Activated naive CD8-positive, alpha-beta T cell treated with anti-CD3 and anti-CD28 coated beads for 36 hours (primary cell): ENCODE measurements around the gene FREM2. TPM values are rescaled to one million over a fixed set of nuclear protein-coding genes. Genes with fewer than 3 reads are reported as not detected.

Experiments
- DNase-seq: peaks from one replicate; pipeline ENCODE4 v3.0.0; 2021
- H3K27ac Mint-ChIP-seq: one replicate; pipeline ENCODE4 v1.8.0; 2022; ENCODE audit warnings: mild to moderate bottlenecking, moderate library complexity, mixed read lengths
- H3K27me3 Mint-ChIP-seq: one replicate; pipeline ENCODE4 v1.8.0; 2022; ENCODE audit warnings: mild to moderate bottlenecking, mixed read lengths
- H3K36me3 Mint-ChIP-seq: one replicate; pipeline ENCODE4 v1.8.0; 2021; ENCODE audit warnings: mild to moderate bottlenecking, mixed read lengths
- H3K4me1 Mint-ChIP-seq: one replicate; pipeline ENCODE4 v1.8.0; 2021; ENCODE audit warnings: mixed read lengths
- H3K4me3 Mint-ChIP-seq: one replicate; pipeline ENCODE4 v1.8.0; 2022; ENCODE audit warnings: mild to moderate bottlenecking, moderate library complexity, mixed read lengths
- H3K9me3 Mint-ChIP-seq: one replicate; pipeline ENCODE4 v1.8.0; 2022; ENCODE audit warnings: mixed read lengths
- total RNA-seq, 2 experiments: library from RNA; stranded (reverse); gene quantifications; one replicate each; pipeline ENCODE4 v1.2.3, GENCODE V29; 2021

Gene FREM2
- total RNA-seq, 2 experiments from 2014 or later: not detected

- Mint-ChIP-seq H3K27ac (no peak overlapping the region), H3K4me1 (no peaks in the 10 kb centered on the region), H3K27me3 (peaks cover 5% of the 10 kb centered on the region), H3K4me3 (no peak overlapping the region), H3K36me3 (no peaks in the 10 kb centered on the region), H3K9me3 (no peaks in the 10 kb centered on the region)
- DNase-seq: no peak
Observed at GRCh38 chr13:38670627-38671026, 16.2 kb upstream of the FREM2 start.

- Mint-ChIP-seq H3K27ac (no peak overlapping the region), H3K9me3 (no peaks in the 10 kb centered on the region), H3K36me3 (no peaks in the 10 kb centered on the region), H3K27me3 (peaks cover 3% of the 10 kb centered on the region), H3K4me3 (no peak overlapping the region), H3K4me1 (no peaks in the 10 kb centered on the region)
- no peak for DNase-seq
Observed at GRCh38 chr13:38671980-38672379, 14.9 kb upstream of the FREM2 start.

GRCh38 chr13:38674208-38674607, 12.7 kb upstream of the FREM2 start:
- peaks cover 10% of the 10 kb centered on the region for H3K27me3 Mint-ChIP-seq

GRCh38 chr13:38680912-38681311, 6.0 kb upstream of the FREM2 start:
- Mint-ChIP-seq H3K4me3 (no peak overlapping the region), H3K36me3 (no peaks in the 10 kb centered on the region), H3K27ac (no peak overlapping the region), H3K4me1 (peaks cover 2% of the 10 kb centered on the region), H3K9me3 (no peaks in the 10 kb centered on the region), H3K27me3 (peaks cover 21% of the 10 kb centered on the region)
- DNase-seq: no peak

More at GRCh38 chr13:38674208-38674607, 12.7 kb upstream of the FREM2 start:
- no peaks in the 10 kb centered on the region for H3K4me1 Mint-ChIP-seq
- H3K9me3 Mint-ChIP-seq: no peaks in the 10 kb centered on the region
- no peak overlapping the region for H3K27ac Mint-ChIP-seq
- H3K4me3 Mint-ChIP-seq: no peak overlapping the region
- no peak for DNase-seq
- H3K36me3 Mint-ChIP-seq: no peaks in the 10 kb centered on the region

- no peaks in the 10 kb centered on the region for H3K9me3 Mint-ChIP-seq
- no peak overlapping the region for H3K4me3 Mint-ChIP-seq
- DNase-seq: no peak
- H3K4me1 Mint-ChIP-seq: peaks cover 8% of the 10 kb centered on the region
- H3K27ac Mint-ChIP-seq: no peak overlapping the region
- H3K27me3 Mint-ChIP-seq: peaks cover 33% of the 10 kb centered on the region
- H3K36me3 Mint-ChIP-seq: no peaks in the 10 kb centered on the region
Observed at GRCh38 chr13:38684714-38685113, 2.2 kb upstream of the FREM2 start.

- no peak overlapping the region for H3K4me3 Mint-ChIP-seq
- H3K9me3 Mint-ChIP-seq: no peaks in the 10 kb centered on the region
- H3K27me3 Mint-ChIP-seq: peaks cover 33% of the 10 kb centered on the region
- H3K36me3 Mint-ChIP-seq: no peaks in the 10 kb centered on the region
- H3K4me1 Mint-ChIP-seq: peaks cover 8% of the 10 kb centered on the region
- no peak for DNase-seq
- H3K27ac Mint-ChIP-seq: no peak overlapping the region
Observed at GRCh38 chr13:38685431-38685830, 1.4 kb upstream of the FREM2 start.

GRCh38 chr13:38685974-38686576, 802 bp upstream of the FREM2 start:
- Mint-ChIP-seq H3K36me3 (no peaks in the 10 kb centered on the region), H3K4me1 (peaks cover 8% of the 10 kb centered on the region), H3K4me3 (no peak overlapping the region), H3K9me3 (no peaks in the 10 kb centered on the region), H3K27ac (no peak overlapping the region), H3K27me3 (peaks cover 33% of the 10 kb centered on the region)
- DNase-seq: no peak

- H3K27ac Mint-ChIP-seq: no peak overlapping the region
- no peaks in the 10 kb centered on the region for H3K9me3 Mint-ChIP-seq
- DNase-seq: peak; percentile 2
- peaks cover 33% of the 10 kb centered on the region for H3K27me3 Mint-ChIP-seq
- H3K4me1 Mint-ChIP-seq: peaks cover 8% of the 10 kb centered on the region
- H3K4me3 Mint-ChIP-seq: no peak overlapping the region
- H3K36me3 Mint-ChIP-seq: no peaks in the 10 kb centered on the region
Observed at GRCh38 chr13:38687246-38688229, 661 bp downstream of the FREM2 start.

GRCh38 chr13:38688674-38689073, 1.8 kb downstream of the FREM2 start:
- H3K4me1 Mint-ChIP-seq: peaks cover 8% of the 10 kb centered on the region
- no peak for DNase-seq
- H3K4me3 Mint-ChIP-seq: no peak overlapping the region
- H3K9me3 Mint-ChIP-seq: no peaks in the 10 kb centered on the region
- H3K27me3 Mint-ChIP-seq: peaks cover 33% of the 10 kb centered on the region
- H3K27ac Mint-ChIP-seq: no peak overlapping the region
- H3K36me3 Mint-ChIP-seq: no peaks in the 10 kb centered on the region

- Mint-ChIP-seq H3K4me3 (no peak overlapping the region), H3K36me3 (no peaks in the 10 kb centered on the region), H3K27ac (no peak overlapping the region), H3K27me3 (peaks cover 29% of the 10 kb centered on the region), H3K9me3 (no peaks in the 10 kb centered on the region), H3K4me1 (peaks cover 8% of the 10 kb centered on the region)
- DNase-seq: no peak
Observed at GRCh38 chr13:38690231-38690630, 3.4 kb downstream of the FREM2 start.

- H3K4me1 Mint-ChIP-seq: no peaks in the 10 kb centered on the region
- H3K27me3 Mint-ChIP-seq: peaks cover 4% of the 10 kb centered on the region
- no peak for DNase-seq
- no peak overlapping the region for H3K27ac Mint-ChIP-seq
- no peaks in the 10 kb centered on the region for H3K36me3 Mint-ChIP-seq
- no peak overlapping the region for H3K4me3 Mint-ChIP-seq
- H3K9me3 Mint-ChIP-seq: no peaks in the 10 kb centered on the region
Observed at GRCh38 chr13:38693168-38693567, 6.3 kb downstream of the FREM2 start.

- Mint-ChIP-seq H3K36me3 (no peaks in the 10 kb centered on the region), H3K9me3 (no peaks in the 10 kb centered on the region), H3K4me3 (no peak overlapping the region), H3K4me1 (no peaks in the 10 kb centered on the region), H3K27me3 (no peaks in the 10 kb centered on the region), H3K27ac (no peak overlapping the region)
- DNase-seq: no peak
Observed at GRCh38 chr13:38693641-38694040, 6.8 kb downstream of the FREM2 start.

GRCh38 chr13:38697197-38697596, 10.3 kb downstream of the FREM2 start:
- no peaks in the 10 kb centered on the region for H3K36me3 Mint-ChIP-seq
- no peaks in the 10 kb centered on the region for H3K27me3 Mint-ChIP-seq
- no peaks in the 10 kb centered on the region for H3K9me3 Mint-ChIP-seq
- H3K4me3 Mint-ChIP-seq: no peak overlapping the region
- DNase-seq: no peak
- no peaks in the 10 kb centered on the region for H3K4me1 Mint-ChIP-seq
- no peak overlapping the region for H3K27ac Mint-ChIP-seq

- H3K9me3 Mint-ChIP-seq: no peaks in the 10 kb centered on the region
- H3K27ac Mint-ChIP-seq: no peak overlapping the region
- H3K4me1 Mint-ChIP-seq: no peaks in the 10 kb centered on the region
- no peak for DNase-seq
- H3K4me3 Mint-ChIP-seq: no peak overlapping the region
- H3K36me3 Mint-ChIP-seq: no peaks in the 10 kb centered on the region
- no peaks in the 10 kb centered on the region for H3K27me3 Mint-ChIP-seq
Observed at GRCh38 chr13:38697628-38698333, 10.9 kb downstream of the FREM2 start.

- H3K27ac Mint-ChIP-seq: no peak overlapping the region
- no peak for DNase-seq
- no peaks in the 10 kb centered on the region for H3K9me3 Mint-ChIP-seq
- H3K4me3 Mint-ChIP-seq: no peak overlapping the region
- no peaks in the 10 kb centered on the region for H3K27me3 Mint-ChIP-seq
- no peaks in the 10 kb centered on the region for H3K36me3 Mint-ChIP-seq
- no peaks in the 10 kb centered on the region for H3K4me1 Mint-ChIP-seq
Observed at GRCh38 chr13:38700051-38700450, 13.2 kb downstream of the FREM2 start.
